ENCODE data around the gene STARD6. TPM values are rescaled to one million over a fixed set of nuclear protein-coding genes. Genes with fewer than 3 reads are reported as not detected.

The STARD6 gene
- total RNA-seq, 2 experiments from 2014 or later, result not detected

GRCh38 chr18:54396760-54397159 is 39.1 kb upstream of the STARD6 start:
- POLR2A ChIA-PET, result no interaction called here
- intact Hi-C loops (cut with micrococcal nuclease; ENCODE audit: unreplicated experiment), result no loop called here
- no peak overlapping the region for H3K4me2 ChIP-seq (ENCODE audit: low read length)
- TF ChIP-seq EZH2phosphoT487 (IDR thresholded peaks at IDR 0.05; ENCODE audit: borderline replicate concordance, low read depth, low read length) (no peak), CTCF (conservative IDR thresholded peaks at IDR 0.05; ENCODE audit: low read length) (no peak)
- H3K4me1 ChIP-seq (ENCODE audit: insufficient read depth, low read length, poor library complexity, severe bottlenecking), result no peaks in the 10 kb centered on the region
- CTCF ChIA-PET (ENCODE audit: unreplicated experiment), result no interaction called here
- no peak for DNase-seq (ENCODE audit: low spot score)
- no peaks in the 10 kb centered on the region for H3K79me2 ChIP-seq (ENCODE audit: insufficient read depth, low read depth, low read length)
- no peaks in the 10 kb centered on the region for H3K36me3 ChIP-seq (ENCODE audit: insufficient read depth, low read length)
- H3K9me2 ChIP-seq (ENCODE audit: insufficient read depth, low read length), result no peaks in the 10 kb centered on the region
- H4K20me1 ChIP-seq (ENCODE audit: insufficient read depth, low read length), result no peaks in the 10 kb centered on the region
- H3K4me3 ChIP-seq (ENCODE audit: low read depth, low read length, poor library complexity, severe bottlenecking), result no peak overlapping the region
- no TSS peak for BruUV-seq (replicated peaks)
- H2AFZ ChIP-seq (ENCODE audit: low read length), result no peak overlapping the region
- H3K27ac ChIP-seq (ENCODE audit: low read depth, low read length, poor library complexity, severe bottlenecking), result no peak overlapping the region
- no peaks in the 10 kb centered on the region for H3K9me3 ChIP-seq (ENCODE audit: low read length)

- TF ChIP-seq CTCF (conservative IDR thresholded peaks at IDR 0.05; ENCODE audit: low read length) (no peak), EZH2phosphoT487 (IDR thresholded peaks at IDR 0.05; ENCODE audit: borderline replicate concordance, low read depth, low read length) (no peak)
- Histone ChIP-seq H3K36me3 (ENCODE audit: insufficient read depth, low read length) (no peaks in the 10 kb centered on the region), H3K79me2 (ENCODE audit: insufficient read depth, low read depth, low read length) (no peaks in the 10 kb centered on the region), H2AFZ (ENCODE audit: low read length) (no peak overlapping the region), H3K4me1 (ENCODE audit: insufficient read depth, low read length, poor library complexity, severe bottlenecking) (peaks cover 4% of the 10 kb centered on the region), H3K9me3 (ENCODE audit: low read length) (no peaks in the 10 kb centered on the region), H3K27ac (ENCODE audit: low read depth, low read length, poor library complexity, severe bottlenecking) (no peak overlapping the region), H4K20me1 (ENCODE audit: insufficient read depth, low read length) (no peaks in the 10 kb centered on the region), H3K4me3 (ENCODE audit: low read depth, low read length, poor library complexity, severe bottlenecking) (no peak overlapping the region), H3K9me2 (ENCODE audit: insufficient read depth, low read length) (no peaks in the 10 kb centered on the region), H3K4me2 (ENCODE audit: low read length) (no peak overlapping the region)
- ChIA-PET CTCF (ENCODE audit: unreplicated experiment) (no interaction called here), POLR2A (no interaction called here)
- no peak for DNase-seq (ENCODE audit: low spot score)
- BruUV-seq (replicated peaks), result no TSS peak
- intact Hi-C loops (cut with micrococcal nuclease; ENCODE audit: unreplicated experiment), result no loop called here
Observed at GRCh38 chr18:54393648-54394294, 36.1 kb upstream of the STARD6 start.

- Histone ChIP-seq H3K27ac (ENCODE audit: low read depth, low read length, poor library complexity, severe bottlenecking) (no peak overlapping the region), H4K20me1 (ENCODE audit: insufficient read depth, low read length) (no peaks in the 10 kb centered on the region), H2AFZ (ENCODE audit: low read length) (no peak overlapping the region), H3K4me2 (ENCODE audit: low read length) (no peak overlapping the region), H3K4me3 (ENCODE audit: low read depth, low read length, poor library complexity, severe bottlenecking) (no peak overlapping the region), H3K36me3 (ENCODE audit: insufficient read depth, low read length) (no peaks in the 10 kb centered on the region), H3K4me1 (ENCODE audit: insufficient read depth, low read length, poor library complexity, severe bottlenecking) (peaks cover 11% of the 10 kb centered on the region), H3K79me2 (ENCODE audit: insufficient read depth, low read depth, low read length) (no peaks in the 10 kb centered on the region), H3K9me2 (ENCODE audit: insufficient read depth, low read length) (no peaks in the 10 kb centered on the region), H3K9me3 (ENCODE audit: low read length) (no peaks in the 10 kb centered on the region)
- no peak for TF ChIP-seq EZH2phosphoT487 (IDR thresholded peaks at IDR 0.05; ENCODE audit: borderline replicate concordance, low read depth, low read length)
- TF ChIP-seq CTCF (conservative IDR thresholded peaks at IDR 0.05; ENCODE audit: low read length), result peak; percentile 75
- CTCF ChIA-PET (ENCODE audit: unreplicated experiment), result no interaction called here
- BruUV-seq (replicated peaks), result no TSS peak
- intact Hi-C loops (cut with micrococcal nuclease; ENCODE audit: unreplicated experiment), result no loop called here
- POLR2A ChIA-PET, result interaction anchor here (0.7 kb wide), 1 partner anchor 41 kb away, joined by 3 read pairs; no protein-coding TSS in a partner anchor
- DNase-seq (ENCODE audit: low spot score), result peak; percentile 69
Observed at GRCh38 chr18:54392543-54393023, 34.9 kb upstream of the STARD6 start.
